CD8-positive, alpha-beta memory T cell (primary cell): ENCODE measurements around the gene KLHL36. TPM values are rescaled to one million over a fixed set of nuclear protein-coding genes. Genes with fewer than 3 reads are reported as not detected.

Experiments
- CTCF ChIA-PET: fragments of 350-600 bp; sonication (Branson Sonifier 250); formaldehyde crosslinking; loops from one replicate; lab custom pipeline; 2021; ENCODE audit warnings: antibody characterized with exemption; lab: Charles Lee
- POLR2A ChIA-PET: fragments of 350-600 bp; sonication (Branson Sonifier 250); formaldehyde crosslinking; loops from one replicate; lab custom pipeline; 2021; ENCODE audit warnings: antibody characterized with exemption; lab: Charles Lee
- DNase-seq, 5 donors: peaks; one replicate each; pipeline versions ENCODE4 v3.0.0 to v3.0.0-alpha.2; 2020 to 2022; ENCODE audit warnings: mixed read lengths in 1 of 5
- H3K27ac ChIP-seq: one replicate; pipeline ENCODE4 v1.7.0; 2013; ENCODE audit warnings: low read depth, mild to moderate bottlenecking, low read length, moderate library complexity
- H3K27me3 ChIP-seq: 2 replicates; pipeline ENCODE4 v1.7.0; 2013; ENCODE audit warnings: low read length, mild to moderate bottlenecking; ENCODE audit not compliant: insufficient read depth, poor library complexity, severe bottlenecking
- H3K36me3 ChIP-seq: 2 replicates; pipeline ENCODE4 v1.7.0; 2013; ENCODE audit warnings: mild to moderate bottlenecking, low read length, moderate library complexity; ENCODE audit not compliant: insufficient read depth
- H3K4me1 ChIP-seq: 2 replicates; pipeline ENCODE4 v1.7.0; 2013; ENCODE audit warnings: mild to moderate bottlenecking, low read length, moderate library complexity; ENCODE audit not compliant: insufficient read depth
- H3K4me3 ChIP-seq: 2 replicates; pipeline ENCODE4 v1.7.0; 2013; ENCODE audit warnings: mild to moderate bottlenecking, low read length
- H3K9me3 ChIP-seq: 2 replicates; pipeline ENCODE4 v1.7.0; 2013; ENCODE audit warnings: mild to moderate bottlenecking, low read length
- H3K27ac Mint-ChIP-seq, 8 donors: one replicate each; pipeline ENCODE4 v1.8.0; 2020 to 2021; ENCODE audit warnings: mixed read lengths in 8 of 8, mild to moderate bottlenecking in 6 of 8, inconsistent platforms in 3 of 8, moderate library complexity in 3 of 8
- H3K27me3 Mint-ChIP-seq, 2 donors: one replicate each; pipeline ENCODE4 v1.8.0; 2020 to 2021; ENCODE audit warnings: mixed read lengths in 2 of 2, mild to moderate bottlenecking in 1 of 2, moderate library complexity in 1 of 2
- H3K36me3 Mint-ChIP-seq, 3 donors: one replicate each; pipeline ENCODE4 v1.8.0; 2020 to 2021; ENCODE audit warnings: mixed read lengths in 3 of 3, inconsistent platforms in 1 of 3, mild to moderate bottlenecking in 1 of 3
- H3K4me1 Mint-ChIP-seq, 3 donors: one replicate each; pipeline ENCODE4 v1.8.0; 2020 to 2021; ENCODE audit warnings: mixed read lengths in 3 of 3, inconsistent platforms in 1 of 3, mild to moderate bottlenecking in 1 of 3
- H3K4me3 Mint-ChIP-seq, 7 donors: one replicate each; pipeline ENCODE4 v1.8.0; 2020 to 2021; ENCODE audit warnings: mixed read lengths in 7 of 7, mild to moderate bottlenecking in 6 of 7, moderate library complexity in 4 of 7, inconsistent platforms in 2 of 7
- H3K9me3 Mint-ChIP-seq, 5 donors: one replicate each; pipeline ENCODE4 v1.8.0; 2020 to 2022; ENCODE audit warnings: mixed read lengths in 5 of 5, mild to moderate bottlenecking in 3 of 5, moderate library complexity in 2 of 5, inconsistent platforms in 1 of 5
- polyA plus RNA-seq: library from polyadenylated mRNA; unstranded; fragments of 300-500 nt; fragmentation: Illumina TruSeq; gene quantifications from one replicate; pipeline ENCODE4 v1.2.3, GENCODE V29; 2021
- total RNA-seq, 2 experiments: library from RNA; stranded (reverse); gene quantifications; one replicate each; pipeline ENCODE4 v1.2.3, GENCODE V29; 2021

KLHL36 gene
- total RNA-seq (10 to 100 TPM; 39.7 to 41.2 TPM), polyA plus RNA-seq (34.0 TPM)

DNA sequence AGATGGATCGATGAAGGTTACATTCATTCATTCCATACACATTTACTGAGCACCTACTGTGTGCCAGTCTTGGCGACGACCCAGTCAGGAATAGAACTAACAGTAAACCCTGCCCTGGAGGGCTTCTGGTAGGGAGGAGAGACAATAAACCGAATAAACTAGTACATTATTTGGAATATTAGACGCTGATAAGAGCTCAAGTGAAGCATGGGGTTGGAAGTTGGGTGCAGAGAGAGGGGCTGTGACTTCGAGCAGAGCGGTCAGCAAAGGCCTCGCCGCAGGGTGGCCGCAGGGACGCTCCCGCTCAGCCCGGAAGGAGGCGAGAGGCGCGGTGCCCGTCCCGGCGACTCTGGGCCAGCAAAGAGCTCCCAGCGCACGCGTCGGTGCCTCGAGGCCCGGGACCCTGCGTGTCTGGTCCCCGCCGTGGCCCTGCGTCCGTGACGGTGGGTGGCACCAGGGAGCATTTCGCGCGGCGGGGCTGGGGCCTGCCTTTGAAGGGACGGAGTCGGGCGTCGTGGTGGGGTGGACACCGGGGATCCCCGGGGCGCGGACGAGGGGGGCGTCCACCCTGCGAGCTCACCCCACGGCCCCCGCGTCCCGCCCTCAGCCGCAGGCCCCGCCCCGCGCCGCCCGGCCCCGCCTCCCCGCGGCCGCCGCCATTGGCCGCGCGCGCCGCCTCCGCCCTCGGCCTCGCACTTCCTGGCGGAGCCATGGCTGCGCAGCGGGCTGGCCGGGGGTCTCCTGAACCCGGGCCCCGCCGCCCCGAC, at the start of gene KLHL36:
KLHL36 (plus strand) TSS at position 684 of the 767 bp plus-strand sequence. CDS start 2,357 bp downstream, outside the sequence.
- peak within 1 kb of the TSS; percentile 61 for H3K27ac ChIP-seq
- peak within 1 kb of the TSS; percentile 70 for H3K4me3 ChIP-seq
- H3K27me3 ChIP-seq, result no peaks in the 10 kb centered on the region
- CTCF ChIA-PET, result interaction anchor here (0.9 to 1.9 kb wide), 5 partner anchors 25 to 371 kb away, joined by 3 to 5 read pairs (median 3); no protein-coding TSS in a partner anchor
- H3K9me3 ChIP-seq, result no peaks in the 10 kb centered on the region
- peaks cover 0 to 34% (median 2%) of the 10 kb centered on the region in 3 donors for H3K36me3 Mint-ChIP-seq
- peaks cover 42% of the 10 kb centered on the region for H3K4me1 ChIP-seq
- no peaks in the 10 kb centered on the region for H3K9me3 Mint-ChIP-seq
- H3K4me1 Mint-ChIP-seq, result peaks cover 41 to 46% (median 46%) of the 10 kb centered on the region in 3 donors
- peak within 1 kb of the TSS; percentile 82 to 97 (median 94) for H3K4me3 Mint-ChIP-seq
- peaks cover 5% of the 10 kb centered on the region for H3K36me3 ChIP-seq
- no peaks in the 10 kb centered on the region for H3K27me3 Mint-ChIP-seq
- DNase-seq, result peak; percentile 64 to 82 (median 75)
- peak within 1 kb of the TSS; percentile 83 to 98 (median 91) for H3K27ac Mint-ChIP-seq
- POLR2A ChIA-PET, result interaction anchor here (0.5 to 1.4 kb wide), 4 partner anchors 31 to 141 kb away, joined by 3 to 4 read pairs (median 3); no protein-coding TSS in a partner anchor

DNA sequence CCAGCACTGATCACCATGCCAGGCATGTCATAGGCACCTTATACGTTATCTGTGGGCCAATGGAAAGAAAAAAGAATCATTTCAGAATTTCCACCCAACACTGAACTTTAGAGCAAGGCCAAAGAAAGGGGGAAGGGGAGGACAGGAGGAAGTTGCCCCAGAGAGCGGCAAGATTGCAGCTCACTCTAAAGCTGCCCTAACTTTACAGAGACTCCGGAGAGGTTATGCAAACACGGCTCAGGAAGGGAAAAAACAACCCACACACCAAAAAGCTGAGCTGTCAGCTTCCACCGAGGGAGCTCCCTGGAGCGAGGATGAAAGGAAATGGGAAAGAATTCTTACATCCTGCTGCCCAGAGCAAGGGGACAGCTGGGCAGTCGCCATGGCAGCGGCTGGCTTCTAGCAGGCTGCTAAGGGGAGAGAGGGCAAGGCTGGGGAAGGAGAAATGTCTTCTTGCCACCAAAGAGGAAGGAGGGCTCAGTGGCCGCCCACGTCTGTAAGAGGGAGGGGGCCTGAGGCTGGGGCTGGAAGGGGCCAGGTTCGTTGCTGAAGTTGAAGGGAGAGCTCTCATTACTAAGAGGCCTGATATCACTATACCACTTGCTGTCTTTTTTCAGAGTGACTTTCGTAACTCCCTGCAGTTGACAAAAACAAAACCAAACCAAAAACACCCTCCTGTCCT, 48.6 kb upstream of the KLHL36 start:
- ChIA-PET CTCF (interaction anchor here (1.0 to 7.4 kb wide), 17 partner anchors 8 to 125 kb away, joined by 3 to 53 read pairs (median 6); no protein-coding TSS in a partner anchor), POLR2A (interaction anchor here (0.6 to 7.6 kb wide), 13 partner anchors 8 to 95 kb away, joined by 3 to 82 read pairs (median 7); partner anchors contain the start of genes COTL1 and KLHL36)
- DNase-seq, result peak in 2 of 5 donors; percentile 58 to 79
- Histone ChIP-seq H3K27me3 (no peaks in the 10 kb centered on the region), H3K27ac (peak overlapping the region; percentile 86), H3K9me3 (no peaks in the 10 kb centered on the region), H3K36me3 (no peaks in the 10 kb centered on the region), H3K4me3 (peak overlapping the region; percentile 54), H3K4me1 (peaks cover 90% of the 10 kb centered on the region)
- H3K36me3 Mint-ChIP-seq, result peaks cover 0 to 39% (median 3%) of the 10 kb centered on the region in 3 donors
- H3K27ac Mint-ChIP-seq, result peak overlapping the region; percentile 92 to 100 (median 95)
- peak overlapping the region; percentile 75 to 91 (median 84) for H3K4me3 Mint-ChIP-seq
- H3K27me3 Mint-ChIP-seq, result peaks cover 0 to 2% of the 10 kb centered on the region in 2 donors
- H3K9me3 Mint-ChIP-seq, result no peaks in the 10 kb centered on the region
- H3K4me1 Mint-ChIP-seq, result peaks cover 84 to 96% (median 95%) of the 10 kb centered on the region in 3 donors

DNA sequence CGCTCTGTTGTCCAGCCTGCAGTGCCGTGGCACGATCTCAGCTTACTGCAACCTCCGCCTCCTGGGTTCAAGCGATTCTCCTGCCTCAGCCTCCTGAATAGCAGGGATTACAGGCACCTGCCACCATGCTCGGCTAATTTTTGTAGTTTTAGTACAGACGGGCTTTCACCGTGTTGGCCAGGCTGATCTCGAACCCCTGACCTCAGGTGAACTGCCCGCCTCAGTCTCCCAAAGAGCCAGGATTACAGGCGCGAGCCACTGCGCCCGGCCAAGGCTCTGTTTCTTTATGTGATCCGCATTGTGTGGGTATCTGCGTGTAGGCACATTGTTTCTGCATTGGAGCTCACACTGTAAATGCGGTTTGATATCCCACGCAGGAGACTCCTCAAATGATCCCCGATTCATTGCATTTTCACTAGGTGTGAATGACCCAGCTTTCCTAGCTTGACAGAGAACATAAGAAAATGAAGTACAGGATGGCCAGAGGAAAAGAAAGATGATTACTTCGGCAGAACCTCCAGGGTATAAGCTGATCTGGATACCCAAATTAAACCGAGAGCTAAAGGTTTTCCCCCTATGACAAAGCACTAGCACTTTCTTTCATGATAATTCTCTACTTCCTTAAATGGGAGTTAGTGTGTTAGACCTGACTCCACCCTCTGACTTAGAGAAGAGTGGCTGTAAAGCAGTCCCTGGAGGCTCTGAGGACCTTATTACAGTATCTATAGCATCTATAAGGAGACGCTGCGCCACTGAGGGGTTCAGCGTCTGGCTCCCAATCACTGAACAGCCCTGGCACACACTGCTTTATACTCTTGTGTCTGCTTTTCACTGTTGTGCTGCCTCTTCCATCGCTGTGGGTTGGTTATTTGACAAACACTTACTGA, 47.7 kb upstream of the KLHL36 start:
- ChIA-PET POLR2A (interaction anchor here (0.8 to 7.6 kb wide), 12 partner anchors 7 to 96 kb away, joined by 3 to 82 read pairs (median 4); partner anchors contain the start of genes COTL1 and KLHL36), CTCF (interaction anchor here (0.9 to 7.4 kb wide), 16 partner anchors 8 to 124 kb away, joined by 3 to 53 read pairs (median 6); no protein-coding TSS in a partner anchor)
- Mint-ChIP-seq H3K36me3 (peaks cover 0 to 35% (median 3%) of the 10 kb centered on the region in 3 donors), H3K4me3 (peak overlapping the region; percentile 75 to 91 (median 84)), H3K27ac (peak overlapping the region; percentile 92 to 100 (median 95)), H3K9me3 (no peaks in the 10 kb centered on the region), H3K4me1 (peaks cover 80 to 96% (median 95%) of the 10 kb centered on the region in 3 donors), H3K27me3 (peaks cover 0 to 2% of the 10 kb centered on the region in 2 donors)
- DNase-seq, result peak in 3 of 5 donors; percentile 55 to 64 (median 59)
- Histone ChIP-seq H3K27ac (peak overlapping the region; percentile 86), H3K9me3 (no peaks in the 10 kb centered on the region), H3K4me3 (peak overlapping the region; percentile 54), H3K36me3 (no peaks in the 10 kb centered on the region), H3K27me3 (no peaks in the 10 kb centered on the region), H3K4me1 (peaks cover 90% of the 10 kb centered on the region)

DNA sequence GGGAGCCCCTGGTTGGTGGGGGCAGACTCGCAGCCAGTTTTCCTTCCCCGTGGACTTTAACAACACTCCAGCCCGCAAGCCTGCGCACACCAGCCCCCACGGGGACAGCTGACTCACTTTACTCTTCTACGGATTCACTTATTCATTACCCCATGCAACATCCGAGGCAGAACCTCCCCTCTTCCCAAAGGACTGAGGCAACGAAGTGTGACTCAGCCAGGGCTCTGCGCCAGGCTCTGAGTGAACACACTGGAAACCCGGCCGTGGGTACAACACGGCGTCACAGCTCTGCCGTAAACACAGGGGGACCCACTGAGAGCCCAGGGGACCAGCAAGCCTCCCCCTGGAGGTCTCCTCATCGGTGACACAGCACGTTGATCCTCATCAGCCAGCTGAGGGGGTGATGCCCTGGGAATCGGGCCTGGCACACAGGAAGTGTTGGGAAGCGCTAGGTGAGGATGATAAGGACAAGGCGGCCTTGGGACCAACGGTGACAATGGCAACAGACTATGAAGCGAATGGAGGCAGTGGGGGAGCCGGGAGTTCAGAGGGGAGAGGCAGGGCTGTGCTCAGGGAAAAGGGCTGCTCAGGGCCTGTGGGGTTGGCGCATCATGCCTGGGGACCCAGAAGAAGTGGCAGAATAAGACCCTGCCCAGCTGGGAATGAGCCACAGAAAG, 45.0 kb upstream of the KLHL36 start:
- H3K27ac Mint-ChIP-seq, result peak overlapping the region; percentile 84 to 100 (median 95)
- H3K27me3 Mint-ChIP-seq, result peaks cover 0 to 2% of the 10 kb centered on the region in 2 donors
- no peaks in the 10 kb centered on the region for H3K9me3 Mint-ChIP-seq
- peaks cover 0 to 38% (median 1%) of the 10 kb centered on the region in 3 donors for H3K36me3 Mint-ChIP-seq
- H3K4me3 Mint-ChIP-seq, result peak overlapping the region; percentile 69 to 89 (median 76)
- no peaks in the 10 kb centered on the region for H3K9me3 ChIP-seq
- no peaks in the 10 kb centered on the region for H3K36me3 ChIP-seq
- POLR2A ChIA-PET, result interaction anchor here (0.7 to 7.1 kb wide), 6 partner anchors 8 to 54 kb away, joined by 3 to 82 read pairs (median 5); partner anchors contain the start of gene COTL1
- peak overlapping the region; percentile 2 for H3K4me3 ChIP-seq
- peaks cover 79 to 96% (median 95%) of the 10 kb centered on the region in 3 donors for H3K4me1 Mint-ChIP-seq
- no peaks in the 10 kb centered on the region for H3K27me3 ChIP-seq
- CTCF ChIA-PET, result interaction anchor here (1.2 to 7.4 kb wide), 6 partner anchors 12 to 123 kb away, joined by 3 to 53 read pairs (median 6); no protein-coding TSS in a partner anchor
- peak overlapping the region; percentile 32 for H3K27ac ChIP-seq
- DNase-seq, result peak in 1 of 5 donors; percentile 67
- H3K4me1 ChIP-seq, result peaks cover 90% of the 10 kb centered on the region

DNA sequence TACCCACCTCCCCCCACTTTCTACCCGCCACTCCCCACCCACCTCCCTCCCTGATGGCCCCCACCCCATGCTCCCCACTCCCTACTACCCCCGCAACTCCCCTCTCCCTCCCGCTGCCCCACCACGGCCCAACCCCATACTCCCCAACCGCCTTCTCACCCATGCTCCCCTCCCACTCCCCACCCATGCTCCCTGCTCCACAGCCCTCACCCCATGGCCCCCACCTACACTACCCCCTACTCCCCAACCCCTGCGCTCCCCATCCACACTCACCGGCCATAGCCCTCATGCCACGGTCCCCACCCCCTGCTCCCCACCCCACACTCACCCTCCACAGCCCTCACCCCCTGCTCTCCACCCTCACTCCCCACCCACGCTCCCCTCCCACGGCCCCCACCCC, 44.4 kb upstream of the KLHL36 start:
- Mint-ChIP-seq H3K4me3 (peak overlapping the region in 3 of 7 donors; percentile 84 to 89 (median 84)), H3K4me1 (peaks cover 84 to 97% (median 97%) of the 10 kb centered on the region in 3 donors), H3K36me3 (peaks cover 0 to 38% (median 1%) of the 10 kb centered on the region in 3 donors), H3K27ac (peak overlapping the region in 4 of 8 donors; percentile 86 to 100 (median 96)), H3K27me3 (peaks cover 0 to 2% of the 10 kb centered on the region in 2 donors), H3K9me3 (no peaks in the 10 kb centered on the region)
- CTCF ChIA-PET, result interaction anchor here (3.5 to 7.4 kb wide), 2 partner anchors 11 to 18 kb away, joined by 11 to 53 read pairs; no protein-coding TSS in a partner anchor
- no peak overlapping the region for H3K27ac ChIP-seq
- POLR2A ChIA-PET, result no interaction called here
- no peaks in the 10 kb centered on the region for H3K27me3 ChIP-seq
- H3K4me3 ChIP-seq, result no peak overlapping the region
- DNase-seq, result no peak
- no peaks in the 10 kb centered on the region for H3K9me3 ChIP-seq
- H3K36me3 ChIP-seq, result no peaks in the 10 kb centered on the region
- H3K4me1 ChIP-seq, result peaks cover 93% of the 10 kb centered on the region

DNA sequence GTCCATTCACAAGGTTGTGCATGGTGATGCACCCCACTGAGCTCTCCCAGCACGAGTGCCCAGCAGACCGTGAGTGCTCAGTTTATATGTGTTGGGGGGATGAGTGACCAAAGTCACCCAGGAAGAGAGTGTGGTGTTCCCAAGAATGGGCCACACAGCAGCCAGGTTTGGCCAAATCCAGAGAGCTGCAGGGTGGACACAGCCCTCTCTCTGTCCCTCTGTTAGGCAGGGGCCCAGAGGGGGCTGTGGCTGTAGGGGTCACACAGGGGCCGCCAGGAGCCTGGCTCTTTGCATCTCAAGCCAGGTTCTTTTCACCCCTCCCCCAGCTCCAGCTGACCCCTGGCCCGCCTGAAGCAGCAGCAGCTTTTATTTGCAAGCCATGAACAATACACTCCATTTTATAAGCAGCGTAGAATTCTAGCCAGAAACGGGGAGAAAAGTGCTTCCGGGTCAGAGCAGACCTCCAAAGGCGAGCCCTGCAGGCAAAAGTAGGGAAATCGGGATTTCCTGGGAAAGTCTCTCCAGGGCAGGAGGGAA, 43.8 kb upstream of the KLHL36 start:
- no peak for DNase-seq
- H3K9me3 Mint-ChIP-seq, result no peaks in the 10 kb centered on the region
- peak overlapping the region; percentile 49 to 98 (median 85) for H3K27ac Mint-ChIP-seq
- Histone ChIP-seq H3K36me3 (no peaks in the 10 kb centered on the region), H3K27ac (no peak overlapping the region), H3K9me3 (no peaks in the 10 kb centered on the region), H3K4me1 (peaks cover 93% of the 10 kb centered on the region), H3K4me3 (no peak overlapping the region), H3K27me3 (no peaks in the 10 kb centered on the region)
- ChIA-PET POLR2A (interaction anchor here (0.8 to 3.3 kb wide), 2 partner anchors 10 to 11 kb away, joined by 4 to 22 read pairs; no protein-coding TSS in a partner anchor), CTCF (interaction anchor here (1.4 to 3.5 kb wide), 2 partner anchors 18 to 91 kb away, joined by 3 to 11 read pairs; no protein-coding TSS in a partner anchor)
- peak overlapping the region in 6 of 7 donors; percentile 1 to 72 (median 46) for H3K4me3 Mint-ChIP-seq
- peaks cover 85 to 97% (median 97%) of the 10 kb centered on the region in 3 donors for H3K4me1 Mint-ChIP-seq
- peaks cover 0 to 38% (median 1%) of the 10 kb centered on the region in 3 donors for H3K36me3 Mint-ChIP-seq
- peaks cover 0 to 2% of the 10 kb centered on the region in 2 donors for H3K27me3 Mint-ChIP-seq
